Activated CD4-positive, CD25-positive, alpha-beta regulatory T cell treated with anti-CD3 and anti-CD28 coated beads, Interleukin-2, amount 50 U/mL, for 24 hours (primary cell): ENCODE measurements around the gene CRISP1.
"Not testable (repeated sequence)": the region's sequence is repeated elsewhere in the genome, so short reads cannot be mapped to it uniquely, and the experiment has no call there.

Source experiments
- ATAC-seq, 2 donors: fragments of 150-1000 bp; cut with Tn5 transposase; one replicate each; pipeline ENCODE4 v1.10.0; 2021; ENCODE audit warnings: mild to moderate bottlenecking in 1 of 2, moderate library complexity in 1 of 2

CRISP1 gene

GRCh38 chr6:49839957-49840356 is 26.4 kb downstream of the CRISP1 start:
- ATAC-seq = no peak

- no peak for ATAC-seq
Measured at GRCh38 chr6:49839162-49839561, 27.2 kb downstream of the CRISP1 start.

- no peak for ATAC-seq
Measured at GRCh38 chr6:49835140-49835539, 31.2 kb downstream of the CRISP1 start.

DNA sequence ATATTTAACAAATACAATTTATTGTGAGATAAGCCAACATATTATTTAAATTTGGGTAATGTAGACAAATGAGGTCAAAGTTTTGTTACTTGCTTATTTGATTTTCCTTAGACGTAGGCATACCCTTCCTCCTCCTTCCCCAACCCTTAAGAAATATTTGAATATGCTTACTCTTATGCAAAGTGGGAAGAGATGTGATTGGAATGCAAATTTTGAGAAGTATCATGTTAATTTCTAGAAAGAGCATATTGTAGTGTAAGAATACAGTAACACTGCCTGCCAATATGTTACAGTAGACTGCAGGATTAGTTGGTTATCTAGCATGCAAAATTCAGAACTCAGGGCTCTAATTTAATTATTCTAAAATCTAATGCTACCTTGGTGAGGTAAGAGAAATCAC is 32.9 kb downstream of the CRISP1 start:
- no peak for ATAC-seq

GRCh38 chr6:49826743-49827406 is 39.5 kb downstream of the CRISP1 start:
- no peak for ATAC-seq

GRCh38 chr6:49815166-49815565 is 51.2 kb downstream of the CRISP1 start:
- no peak for ATAC-seq

DNA sequence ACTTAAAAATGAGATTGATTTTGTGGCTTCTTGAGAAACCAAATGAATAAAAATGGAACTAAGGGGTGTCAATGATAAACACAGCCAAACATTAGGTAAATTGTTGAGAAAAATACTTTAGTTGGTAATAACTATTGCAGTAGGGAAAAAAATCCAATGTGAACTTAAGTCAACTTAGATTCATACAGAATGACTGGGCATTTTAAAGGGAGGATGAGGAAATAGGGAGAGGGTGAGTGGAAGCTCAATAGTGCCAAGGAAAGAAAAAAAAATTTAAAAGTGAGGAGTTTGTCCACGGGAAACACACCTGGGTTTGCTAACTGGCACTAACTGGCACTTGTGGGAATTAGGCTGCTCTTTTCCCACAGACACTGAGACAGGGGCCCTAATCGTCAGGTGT is 53.1 kb downstream of the CRISP1 start:
- ATAC-seq = no peak

- ATAC-seq = no peak
Measured at GRCh38 chr6:49806145-49806544, 60.2 kb downstream of the CRISP1 start.

- no peak for ATAC-seq
Measured at GRCh38 chr6:49805246-49805645, 61.1 kb downstream of the CRISP1 start.

- no peak for ATAC-seq
Measured at GRCh38 chr6:49801525-49801924, 64.8 kb downstream of the CRISP1 start.

DNA sequence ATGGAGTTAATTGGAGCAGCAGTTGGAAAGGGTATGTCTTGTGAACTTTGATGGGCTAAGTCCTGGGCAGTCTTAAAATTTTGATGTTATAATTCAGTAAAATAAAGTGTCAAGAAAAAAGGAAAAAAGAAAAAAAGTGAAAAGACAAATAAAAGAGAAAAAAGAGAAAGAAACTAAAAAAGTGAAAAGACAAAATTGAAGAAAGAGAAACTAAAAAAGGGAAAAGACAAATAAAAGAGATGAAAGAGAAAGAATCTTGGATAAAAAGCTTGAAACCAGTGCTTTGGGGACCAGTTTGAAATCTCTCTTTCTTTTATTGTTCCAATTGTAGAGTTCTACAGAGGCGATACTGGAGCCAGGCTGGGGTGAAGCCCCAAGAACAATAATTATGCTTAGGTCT is 67.2 kb downstream of the CRISP1 start:
- ATAC-seq = no peak

GRCh38 chr6:49796842-49797455 is 69.4 kb downstream of the CRISP1 start:
- ATAC-seq = not testable (repeated sequence)

- ATAC-seq = no peak
Measured at GRCh38 chr6:49790341-49790740, 76.0 kb downstream of the CRISP1 start.

DNA sequence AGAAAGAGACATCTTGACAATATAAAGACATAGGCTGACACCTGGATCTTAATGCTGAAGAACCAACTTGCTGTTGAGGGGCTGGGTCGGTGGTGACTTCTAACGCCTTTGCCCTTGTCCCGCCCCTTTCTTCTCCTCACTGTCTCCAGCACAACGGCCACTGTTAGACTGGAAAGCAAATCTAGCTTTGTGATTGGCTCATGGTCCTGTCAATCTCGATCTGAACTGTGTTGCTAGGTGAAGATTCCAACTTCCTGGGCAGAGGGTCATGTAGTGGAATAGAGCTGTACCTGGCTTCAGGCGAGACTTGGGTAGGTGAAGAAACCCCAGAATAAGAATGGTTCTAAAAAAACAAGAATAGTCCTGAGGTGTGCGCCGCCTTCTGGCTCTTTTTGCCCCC is 79.2 kb downstream of the CRISP1 start, which contains the start of gene PGK2:
PGK2 (minus strand) TSS at position 110 of the 400 bp plus-strand sequence; CDS start at position 12, 98 bp downstream.
- no peak for ATAC-seq

DNA sequence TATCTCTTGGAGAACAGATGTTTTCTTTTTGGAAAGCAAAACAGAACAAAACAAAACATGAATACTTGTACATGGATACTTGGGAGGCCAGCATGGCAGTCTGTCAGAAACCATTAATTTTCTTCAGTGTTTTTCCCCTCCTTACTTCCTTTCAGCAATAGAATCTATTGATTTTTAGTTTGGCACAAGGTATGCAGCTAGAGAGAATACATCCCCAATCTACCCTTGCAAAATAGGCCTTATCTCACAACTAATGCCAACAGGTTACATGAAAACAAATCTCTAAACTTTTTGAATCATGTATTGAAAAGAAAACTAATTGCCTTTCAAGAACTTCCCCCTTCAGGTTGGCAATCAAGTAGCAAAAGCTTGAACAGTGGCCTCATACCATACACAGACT is 82.1 kb downstream of the CRISP1 start:
- no peak for ATAC-seq
